Mesothelial cell of epicardium (in vitro differentiated cells): ENCODE measurements around the gene MYH13. TPM values are rescaled to one million over a fixed set of nuclear protein-coding genes. Genes with fewer than 3 reads are reported as not detected.
A peak's percentile ranks its signal among the peaks of the same experiment; 100 is the strongest.

Source experiments
- DNase-seq, 2 experiments: peaks; one replicate each; pipeline ENCODE4 v3.0.0; 2021; ENCODE audit warnings: low spot score in 2 of 2; ENCODE audit not compliant: unreplicated experiment in 2 of 2
- H3K27ac Mint-ChIP-seq: 2 replicates; pipeline ENCODE4 v1.8.0; 2021; ENCODE audit warnings: mixed read lengths
- H3K27me3 Mint-ChIP-seq: 2 replicates; pipeline ENCODE4 v1.8.0; 2021; ENCODE audit warnings: low read depth, mixed read lengths
- H3K36me3 Mint-ChIP-seq: 2 replicates; pipeline ENCODE4 v1.8.0; 2021; ENCODE audit warnings: mixed read lengths
- H3K4me1 Mint-ChIP-seq: 2 replicates; pipeline ENCODE4 v1.8.0; 2021; ENCODE audit warnings: mixed read lengths
- H3K4me3 Mint-ChIP-seq: 2 replicates; pipeline ENCODE4 v1.8.0; 2021; ENCODE audit warnings: mild to moderate bottlenecking, moderate library complexity, mixed read lengths
- H3K9me3 Mint-ChIP-seq: 2 replicates; pipeline ENCODE4 v1.8.0; 2021; ENCODE audit warnings: mixed read lengths
- total RNA-seq: library from RNA; stranded (reverse); gene quantifications from 3 replicates; pipeline ENCODE4 v1.2.1, GENCODE V29; 2021
- TF ChIP-seq, protein P1 (sequence below): fragments of 200-600 bp; sonication (generic); IDR thresholded peaks from one replicate; pipeline ENCODE4 v1.5.0; 2021; ENCODE audit warnings: antibody characterized with exemption; ENCODE audit not compliant: unreplicated experiment

MYH13 gene
- total RNA-seq, 1 donor from 2014 or later = 0.04 TPM

DNA sequence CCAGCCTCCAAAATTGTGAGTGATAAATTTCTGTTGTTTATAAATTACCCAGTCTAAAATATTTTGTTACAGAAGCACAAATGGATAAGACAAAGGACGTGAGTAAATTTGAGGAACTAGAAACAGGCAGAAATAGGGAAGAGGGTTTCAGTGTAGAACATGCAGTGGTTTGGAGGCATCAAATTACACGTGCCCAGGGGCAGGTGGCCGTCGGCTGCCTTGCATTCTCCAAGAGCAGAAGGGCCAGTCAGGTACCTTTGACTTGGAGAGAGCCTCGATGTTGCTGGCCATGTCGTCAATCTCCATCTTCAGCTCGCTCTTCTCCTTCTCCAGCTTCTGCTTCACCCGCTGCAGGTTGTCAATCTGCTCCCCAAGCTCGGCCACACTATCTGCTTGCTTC is 54.3 kb downstream of the MYH13 start:
- Mint-ChIP-seq H3K27me3 (peaks cover 13% of the 10 kb centered on the region), H3K9me3 (no peaks in the 10 kb centered on the region), H3K4me3 (no peak overlapping the region), H3K36me3 (no peaks in the 10 kb centered on the region), H3K4me1 (peaks cover 12% of the 10 kb centered on the region), H3K27ac (no peak overlapping the region)
- no peak for DNase-seq
- TF ChIP-seq, protein P1, sequence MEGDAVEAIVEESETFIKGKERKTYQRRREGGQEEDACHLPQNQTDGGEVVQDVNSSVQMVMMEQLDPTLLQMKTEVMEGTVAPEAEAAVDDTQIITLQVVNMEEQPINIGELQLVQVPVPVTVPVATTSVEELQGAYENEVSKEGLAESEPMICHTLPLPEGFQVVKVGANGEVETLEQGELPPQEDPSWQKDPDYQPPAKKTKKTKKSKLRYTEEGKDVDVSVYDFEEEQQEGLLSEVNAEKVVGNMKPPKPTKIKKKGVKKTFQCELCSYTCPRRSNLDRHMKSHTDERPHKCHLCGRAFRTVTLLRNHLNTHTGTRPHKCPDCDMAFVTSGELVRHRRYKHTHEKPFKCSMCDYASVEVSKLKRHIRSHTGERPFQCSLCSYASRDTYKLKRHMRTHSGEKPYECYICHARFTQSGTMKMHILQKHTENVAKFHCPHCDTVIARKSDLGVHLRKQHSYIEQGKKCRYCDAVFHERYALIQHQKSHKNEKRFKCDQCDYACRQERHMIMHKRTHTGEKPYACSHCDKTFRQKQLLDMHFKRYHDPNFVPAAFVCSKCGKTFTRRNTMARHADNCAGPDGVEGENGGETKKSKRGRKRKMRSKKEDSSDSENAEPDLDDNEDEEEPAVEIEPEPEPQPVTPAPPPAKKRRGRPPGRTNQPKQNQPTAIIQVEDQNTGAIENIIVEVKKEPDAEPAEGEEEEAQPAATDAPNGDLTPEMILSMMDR = no peak

DNA sequence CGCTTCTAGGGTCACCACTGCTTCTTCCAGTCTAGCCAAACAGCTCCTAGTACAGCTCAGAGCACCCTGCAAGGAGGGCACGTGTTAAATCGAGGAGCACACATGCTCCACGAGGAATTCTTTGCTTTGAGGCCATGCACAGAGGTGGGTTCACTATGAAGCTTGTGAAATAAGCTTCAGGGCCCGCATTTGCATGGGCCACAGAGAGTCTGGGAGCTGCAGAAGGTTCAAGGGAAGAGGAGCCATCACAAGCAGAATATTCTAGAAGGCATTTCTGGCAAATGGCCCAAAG is 55.3 kb downstream of the MYH13 start:
- Mint-ChIP-seq H3K27ac (no peak overlapping the region), H3K27me3 (peaks cover 13% of the 10 kb centered on the region)

DNA sequence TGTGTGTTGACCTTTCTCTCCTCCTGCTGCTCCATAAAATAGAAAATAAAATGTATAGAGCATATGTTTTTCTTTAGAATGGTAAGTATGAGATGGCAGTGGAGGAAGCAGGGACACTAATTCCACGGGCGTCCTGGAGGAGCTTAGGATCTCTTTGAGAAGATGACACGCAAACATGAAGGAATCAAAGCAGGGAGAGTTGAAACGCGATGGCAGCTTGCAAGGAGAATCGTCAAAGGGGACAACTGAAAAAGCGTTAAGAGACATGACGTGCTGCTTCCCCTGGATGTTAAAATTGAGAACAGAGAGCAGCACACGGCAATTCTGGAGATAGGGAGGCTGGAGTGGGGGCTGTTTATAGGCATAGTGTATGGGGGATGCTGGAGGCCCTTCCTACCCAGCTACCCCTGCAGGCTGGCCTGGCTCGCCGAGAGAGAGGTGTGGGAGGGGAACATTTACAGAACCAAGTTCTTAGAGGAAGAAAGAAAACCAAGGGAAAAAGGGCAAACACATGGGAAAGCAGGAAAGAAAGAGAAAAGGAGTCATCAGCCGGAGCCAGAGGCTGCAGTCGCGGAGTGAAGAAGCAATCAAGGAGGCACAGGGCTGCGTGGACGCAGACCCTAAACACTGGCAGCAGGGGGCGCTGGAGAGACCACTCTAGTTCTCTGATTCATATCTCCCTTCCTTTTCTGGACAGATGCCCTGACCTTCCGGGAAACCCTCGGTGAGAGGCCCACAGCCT is 55.8 kb downstream of the MYH13 start:
- peaks cover 12% of the 10 kb centered on the region for H3K4me1 Mint-ChIP-seq
- H3K36me3 Mint-ChIP-seq = no peaks in the 10 kb centered on the region
- H3K27ac Mint-ChIP-seq = no peak overlapping the region
- TF ChIP-seq, protein P1 = peak; percentile 54
- H3K27me3 Mint-ChIP-seq = peaks cover 14% of the 10 kb centered on the region
- peak in 1 of 2 experiments; percentile 49 for DNase-seq
- H3K4me3 Mint-ChIP-seq = no peak overlapping the region
- no peaks in the 10 kb centered on the region for H3K9me3 Mint-ChIP-seq

More for the DNA sequence above, 55.3 kb downstream of the MYH13 start:
- TF ChIP-seq, protein P1 = peak; percentile 13
- no peak for DNase-seq
- Mint-ChIP-seq H3K9me3 (no peaks in the 10 kb centered on the region), H3K4me1 (peaks cover 12% of the 10 kb centered on the region), H3K4me3 (no peak overlapping the region), H3K36me3 (no peaks in the 10 kb centered on the region)

DNA sequence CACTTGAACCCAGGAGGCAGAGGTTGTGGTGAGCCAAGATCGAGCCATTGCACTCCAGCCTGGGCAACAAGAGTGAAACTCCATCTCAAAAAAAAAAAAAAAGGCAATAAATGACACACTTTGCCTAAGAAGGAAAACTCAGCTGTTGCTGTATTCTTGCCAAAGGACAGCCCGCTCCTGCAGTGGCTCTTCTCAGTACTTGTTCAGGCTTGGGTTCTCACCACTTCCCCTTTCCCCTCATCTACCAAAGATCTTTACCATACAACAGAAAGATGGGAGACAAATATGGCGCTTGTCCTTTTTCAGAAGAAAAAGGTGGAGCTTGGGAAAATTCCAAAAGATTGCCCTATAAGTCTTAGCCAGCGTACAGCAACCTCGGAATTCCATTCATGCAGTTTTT is 58.5 kb downstream of the MYH13 start:
- no peaks in the 10 kb centered on the region for H3K36me3 Mint-ChIP-seq

DNA sequence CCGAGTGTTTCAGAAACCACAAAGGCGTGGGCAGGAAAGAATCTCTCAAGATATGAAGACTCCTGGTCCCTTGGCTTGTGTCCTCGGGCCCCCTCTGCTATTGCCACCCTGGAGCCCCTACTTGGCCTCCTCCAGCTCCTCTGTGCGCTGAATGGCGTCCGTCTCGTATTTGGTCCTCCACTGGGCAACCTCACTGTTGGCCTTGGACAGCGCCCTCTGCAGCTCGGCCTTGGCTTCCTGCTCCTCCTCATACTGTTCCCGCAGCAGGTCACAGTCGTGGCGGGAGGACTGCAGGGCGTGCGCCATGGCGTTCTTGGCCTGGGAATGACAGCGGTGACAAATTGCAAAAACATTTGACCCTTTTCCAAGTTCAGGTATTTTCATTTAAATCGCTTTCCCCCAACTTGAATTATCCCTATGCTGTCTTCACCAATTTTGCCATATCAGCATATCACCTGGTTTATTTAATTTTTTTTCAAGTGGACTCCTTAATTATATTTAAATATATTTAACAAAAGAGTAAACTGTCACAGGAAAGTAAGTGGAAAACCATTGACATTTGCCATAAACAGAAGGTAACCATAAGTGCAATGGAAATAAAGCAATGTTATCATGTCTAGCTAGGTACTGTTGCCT is 59.7 kb downstream of the MYH13 start:
- no peak overlapping the region for H3K4me3 Mint-ChIP-seq
- H3K36me3 Mint-ChIP-seq = no peaks in the 10 kb centered on the region
- H3K27me3 Mint-ChIP-seq = peaks cover 15% of the 10 kb centered on the region
- TF ChIP-seq, protein P1 = no peak
- H3K27ac Mint-ChIP-seq = no peak overlapping the region
- no peak for DNase-seq
- H3K9me3 Mint-ChIP-seq = peaks cover 3% of the 10 kb centered on the region
- H3K4me1 Mint-ChIP-seq = peaks cover 8% of the 10 kb centered on the region

More for the DNA sequence above, 58.5 kb downstream of the MYH13 start:
- TF ChIP-seq, protein P1 = no peak
- peaks cover 12% of the 10 kb centered on the region for H3K4me1 Mint-ChIP-seq
- peaks cover 3% of the 10 kb centered on the region for H3K9me3 Mint-ChIP-seq
- no peak overlapping the region for H3K4me3 Mint-ChIP-seq
- DNase-seq = no peak
- H3K27ac Mint-ChIP-seq = no peak overlapping the region
- peaks cover 15% of the 10 kb centered on the region for H3K27me3 Mint-ChIP-seq
